Activated T-helper 9 cell treated with anti-CD3 and anti-CD28 coated beads, Interleukin-2, amount 50 U/mL, for 16 hours (primary cell): ENCODE results near the gene DCBLD1.

ENCODE experiments used
- DNase-seq: peaks from one replicate; pipeline ENCODE4 v3.0.0-alpha.2; 2020; ENCODE audit warnings: low read depth

The DCBLD1 gene

DNA sequence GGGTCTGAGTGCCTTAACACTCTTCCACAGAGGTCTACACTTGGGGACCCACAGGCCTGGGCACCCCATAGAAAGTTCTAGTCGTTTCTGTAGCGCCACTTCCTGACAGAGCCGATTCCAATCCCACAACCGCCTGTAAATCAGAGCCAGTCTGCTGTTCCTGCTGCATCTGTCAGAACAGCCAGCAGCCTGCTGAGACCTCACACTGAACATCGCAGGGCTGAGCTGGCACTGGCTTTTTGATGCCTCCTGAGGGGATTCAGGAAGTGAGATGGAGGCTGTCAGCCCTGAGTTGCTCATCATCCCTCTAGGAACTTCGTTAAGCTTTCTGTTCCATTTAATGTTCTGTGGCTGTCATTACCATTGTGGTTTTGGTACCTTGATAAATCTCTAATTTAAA lies 48.9 kb downstream of the DCBLD1 start:
- DNase-seq, result no peak

- DNase-seq, result no peak
These were observed 49.6 kb downstream of the DCBLD1 start for GRCh38 chr6:117531809-117532725.

DNA sequence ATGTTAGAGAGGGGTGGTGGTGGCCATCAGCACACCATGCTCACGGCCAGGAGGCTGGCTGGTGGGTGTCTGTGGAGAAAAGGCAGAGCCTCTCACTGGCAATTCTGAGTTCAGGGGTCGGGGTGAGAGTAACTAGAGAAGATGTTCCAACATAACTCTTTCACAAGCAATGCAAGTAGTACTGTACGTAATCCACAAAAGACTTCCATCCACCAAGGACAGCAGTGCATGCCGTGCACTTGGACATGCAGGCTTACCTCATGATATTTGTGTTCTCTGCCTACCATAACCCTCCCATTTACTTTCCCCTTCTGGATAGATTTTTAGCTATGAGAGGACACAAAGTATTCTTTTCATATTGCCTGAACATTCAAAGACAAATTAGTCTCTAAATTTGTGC lies 51.3 kb downstream of the DCBLD1 start:
- no peak for DNase-seq

- DNase-seq, result no peak
These were observed 52.5 kb downstream of the DCBLD1 start for GRCh38 chr6:117534974-117535373.

- no peak for DNase-seq
These were observed 53.8 kb downstream of the DCBLD1 start for GRCh38 chr6:117536317-117536716.

GRCh38 chr6:117538615-117539014 lies 56.1 kb downstream of the DCBLD1 start:
- no peak for DNase-seq

DNA sequence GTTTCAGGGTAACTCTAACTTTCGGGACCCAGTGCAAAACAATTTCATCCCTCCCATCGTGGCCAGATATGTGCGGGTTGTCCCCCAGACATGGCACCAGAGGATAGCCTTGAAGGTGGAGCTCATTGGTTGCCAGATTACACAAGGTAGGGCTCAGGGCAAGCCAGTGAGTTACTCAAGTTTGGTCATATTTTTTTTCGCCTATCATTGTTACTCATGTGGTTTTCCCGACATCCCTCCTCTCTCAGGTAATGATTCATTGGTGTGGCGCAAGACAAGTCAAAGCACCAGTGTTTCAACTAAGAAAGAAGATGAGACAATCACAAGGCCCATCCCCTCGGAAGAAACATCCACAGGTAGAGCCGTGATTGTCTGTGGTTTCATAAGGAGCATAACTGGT lies 58.2 kb downstream of the DCBLD1 start:
- no peak for DNase-seq

DNA sequence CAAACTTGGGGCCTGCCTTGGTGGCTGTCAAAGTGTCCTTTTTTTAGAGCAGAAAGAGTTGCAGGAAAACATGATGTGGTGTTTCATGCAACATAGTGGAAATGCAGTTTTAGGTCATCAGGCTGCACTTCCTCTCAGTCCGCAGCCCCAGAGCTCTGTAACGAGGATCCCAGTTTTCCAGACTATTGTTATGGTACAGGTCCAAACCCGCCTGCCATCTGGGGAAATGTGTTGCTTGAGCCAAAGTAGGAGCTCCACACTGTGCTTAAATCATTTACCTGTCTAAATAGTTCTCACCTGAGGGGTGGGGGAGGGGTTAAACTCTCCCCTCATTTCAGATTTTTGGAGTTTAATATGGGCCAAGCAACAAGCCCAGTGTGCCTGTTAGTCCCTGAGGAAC lies 60.0 kb downstream of the DCBLD1 start:
- DNase-seq, result no peak

DNA sequence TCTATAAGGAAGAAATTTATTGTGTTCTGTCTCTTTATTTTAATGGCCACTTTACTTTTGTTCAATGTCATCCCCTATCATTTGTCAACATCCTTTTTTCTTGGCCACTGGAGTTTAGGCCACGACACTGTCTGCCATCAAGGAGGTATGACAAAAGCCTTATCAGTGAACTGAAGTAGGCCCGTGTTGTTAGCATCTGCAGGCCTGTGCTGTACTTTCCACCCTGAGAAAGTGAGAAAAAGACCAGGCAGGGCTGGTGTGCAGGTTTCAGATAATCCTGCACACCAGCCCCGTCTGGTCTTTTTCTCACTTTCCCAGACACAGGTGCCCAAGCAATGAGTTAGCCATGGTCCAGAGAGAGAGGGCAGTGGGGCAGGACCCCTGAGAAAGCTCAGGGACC lies 62.2 kb downstream of the DCBLD1 start:
- no peak for DNase-seq

GRCh38 chr6:117545161-117545595 lies 62.7 kb downstream of the DCBLD1 start:
- DNase-seq, result no peak

- DNase-seq, result no peak
These were observed 64.2 kb downstream of the DCBLD1 start for GRCh38 chr6:117546674-117547073.

- DNase-seq, result peak; percentile 27
These were observed 65.5 kb downstream of the DCBLD1 start for GRCh38 chr6:117547688-117548621.

DNA sequence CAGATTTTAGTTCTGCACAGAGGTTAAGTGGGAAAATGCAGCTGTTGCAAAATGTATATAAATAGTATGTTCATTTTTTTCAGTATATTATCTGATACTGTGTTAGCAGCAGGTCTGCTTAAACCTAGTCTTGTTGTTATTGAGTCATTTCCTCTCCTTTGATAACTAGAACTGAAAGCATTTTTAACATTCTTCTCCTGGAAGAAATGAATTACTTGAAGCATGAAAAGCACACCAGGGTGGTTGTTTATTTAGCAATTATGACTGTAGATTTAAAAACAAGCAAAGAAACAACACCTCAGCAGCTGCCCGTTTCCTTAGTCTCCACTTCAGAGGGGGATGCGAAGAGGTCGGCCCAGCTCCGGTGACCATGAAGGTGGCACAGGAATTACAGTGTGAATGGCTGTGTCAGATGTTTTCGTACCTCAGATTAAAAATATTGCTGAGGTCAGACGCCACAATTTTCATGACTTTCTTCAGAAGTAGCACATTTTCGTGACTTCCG lies 66.4 kb downstream of the DCBLD1 start:
- DNase-seq, result no peak

DNA sequence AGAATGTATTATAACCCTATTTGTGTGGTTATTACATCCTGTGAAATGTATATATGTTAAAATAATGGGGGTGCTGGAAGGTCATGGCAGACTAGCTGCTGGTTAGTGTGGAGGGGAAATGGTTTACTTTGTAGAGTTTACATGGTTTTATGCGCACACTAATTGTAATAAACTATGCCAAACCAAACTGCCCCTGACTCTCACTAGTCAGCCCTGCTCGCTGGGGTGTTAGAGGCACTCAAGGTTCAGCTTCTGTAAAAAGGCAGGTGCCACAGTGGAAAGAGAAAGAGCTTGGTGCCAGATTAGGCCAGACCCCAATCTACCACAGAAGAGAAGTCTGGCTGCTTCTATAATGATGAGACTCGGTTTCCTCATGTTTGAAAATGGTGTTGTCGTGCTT lies 67.1 kb downstream of the DCBLD1 start:
- DNase-seq, result no peak

- DNase-seq, result no peak
These were observed 67.7 kb downstream of the DCBLD1 start for GRCh38 chr6:117550078-117550600.

DNA sequence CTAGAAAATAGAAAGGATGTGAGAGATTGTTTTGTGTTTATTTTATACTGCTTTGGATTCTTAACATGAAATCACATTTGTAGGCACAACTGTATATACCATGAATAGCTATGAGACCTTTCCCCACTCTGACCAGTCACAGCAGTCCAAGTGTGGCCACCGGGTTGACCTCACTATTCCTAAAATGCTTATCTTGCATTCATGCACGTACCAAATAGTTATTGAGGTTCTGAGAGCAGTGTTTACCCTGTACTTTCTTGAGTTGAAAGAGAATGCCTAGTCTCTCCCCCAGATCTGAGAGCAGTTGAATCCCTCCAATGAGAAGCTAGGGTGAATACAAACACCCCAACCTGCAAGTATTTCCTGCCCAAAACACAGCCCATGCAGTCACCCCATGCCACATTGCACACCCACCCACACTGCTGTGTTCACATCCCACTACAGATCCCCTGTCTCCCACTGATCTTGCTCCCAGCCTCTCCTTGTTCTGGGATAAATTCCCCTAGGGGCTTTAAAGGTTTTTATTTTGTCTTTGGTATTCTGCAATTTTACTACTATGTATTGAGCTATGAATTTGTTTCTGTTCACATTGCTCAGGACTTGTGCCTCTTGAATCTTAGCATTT lies 68.3 kb downstream of the DCBLD1 start:
- no peak for DNase-seq

- no peak for DNase-seq
These were observed 70.1 kb downstream of the DCBLD1 start for GRCh38 chr6:117552618-117553017.

DNA sequence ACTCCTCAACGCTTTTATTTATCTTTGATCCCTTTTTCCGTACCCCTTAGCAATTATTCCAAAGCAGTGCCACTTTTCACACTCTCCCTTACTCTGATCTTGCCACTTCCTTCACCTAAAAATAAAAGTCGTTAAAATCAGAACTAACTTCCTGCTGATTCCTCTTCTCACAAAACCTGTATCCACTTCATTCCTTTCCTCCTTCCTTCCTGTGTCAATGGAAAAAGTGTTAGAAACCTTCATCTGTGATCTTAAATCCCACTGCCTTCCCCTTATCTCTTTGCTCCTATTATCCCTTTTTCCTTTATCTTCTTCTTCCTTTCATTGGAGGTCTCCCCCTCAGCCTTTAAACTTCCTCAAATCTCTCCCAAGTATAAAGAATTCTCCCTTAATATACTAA lies 70.7 kb downstream of the DCBLD1 start:
- no peak for DNase-seq

DNA sequence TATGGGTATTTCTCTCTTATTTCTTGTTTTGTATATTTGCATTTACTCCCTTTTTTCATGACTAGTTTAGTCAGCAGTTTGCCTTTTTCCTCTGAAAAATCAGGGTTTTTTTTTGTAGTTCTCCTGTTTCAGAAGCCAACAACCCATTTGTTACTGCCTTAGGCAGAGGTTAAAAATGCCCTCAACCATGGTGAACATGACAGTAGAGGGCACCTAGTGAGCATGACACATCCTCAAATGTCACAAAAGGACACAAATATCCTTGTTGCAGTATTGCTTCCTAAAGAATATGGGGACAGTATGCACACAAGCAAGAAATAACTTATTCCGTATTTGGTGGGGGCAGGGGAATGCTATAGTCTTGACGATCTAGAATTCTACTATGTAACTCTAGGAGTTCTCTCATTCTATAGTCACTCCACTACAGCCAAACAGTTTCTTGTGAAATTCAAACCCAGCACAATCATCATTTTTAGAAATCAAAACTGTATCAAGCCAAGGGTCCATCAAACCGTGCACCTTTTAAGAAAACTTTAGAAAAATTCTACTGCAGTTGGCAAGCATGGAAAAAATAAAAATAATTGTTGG lies 72.9 kb downstream of the DCBLD1 start:
- DNase-seq, result no peak

DNA sequence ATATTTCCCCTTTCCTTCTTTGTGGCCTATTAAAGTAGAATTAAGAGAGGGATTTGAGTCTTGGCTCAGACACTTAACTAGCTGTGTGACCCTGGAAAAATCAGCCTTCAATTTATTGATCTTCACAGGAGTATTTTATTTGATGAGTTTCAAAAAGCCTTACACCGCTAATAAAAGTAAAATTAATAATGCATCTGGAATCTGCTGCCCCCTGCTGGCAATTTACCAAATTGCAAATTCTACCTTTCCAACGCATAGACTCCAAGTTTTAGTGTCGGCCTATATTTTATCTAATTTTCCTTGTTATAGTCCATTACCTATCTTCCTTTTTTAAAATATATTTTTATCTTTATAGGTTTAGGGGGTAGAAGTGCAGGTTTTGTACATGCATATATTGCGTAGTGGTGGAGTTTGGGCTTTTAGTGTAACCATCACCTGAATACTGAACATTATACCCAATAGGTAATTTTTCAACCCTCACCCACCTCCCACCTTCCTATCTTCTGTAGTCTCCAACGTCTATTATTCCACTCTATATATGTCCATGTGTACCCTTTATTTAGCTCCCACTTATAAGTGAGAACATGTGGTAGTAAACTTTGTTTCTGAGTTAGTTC lies 73.5 kb downstream of the DCBLD1 start:
- DNase-seq, result peak; percentile 30

DNA sequence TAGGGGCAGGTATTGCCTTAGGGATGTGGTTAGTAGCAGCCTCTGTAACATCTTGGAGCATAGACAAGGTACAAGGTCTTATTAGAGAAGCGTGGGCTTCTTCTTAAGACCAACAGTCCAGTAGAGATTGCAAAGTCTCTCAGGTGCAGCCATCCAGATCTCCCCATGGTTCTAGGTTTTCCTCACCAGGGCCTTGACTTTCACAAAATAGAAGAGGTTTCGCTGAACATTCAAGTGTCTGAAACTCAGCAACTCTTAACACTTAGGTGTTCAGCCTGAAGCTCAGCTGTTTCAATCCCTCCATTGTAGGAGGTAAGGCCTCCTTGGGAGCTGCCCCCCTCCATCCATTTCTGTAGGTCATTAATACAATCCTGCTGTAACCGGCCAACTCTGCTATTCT lies 75.5 kb downstream of the DCBLD1 start:
- no peak for DNase-seq
